GF-D8 (cell line): ENCODE data around the gene PLEKHA5.
"Not testable (repeated sequence)": the region's sequence is repeated elsewhere in the genome, so short reads cannot be mapped to it uniquely, and the experiment has no call there.

Source experiments
- DNase-seq: peaks from one replicate; lab custom pipeline; 2025; lab: John Stamatoyannopoulos, UW

PLEKHA5 gene

DNA sequence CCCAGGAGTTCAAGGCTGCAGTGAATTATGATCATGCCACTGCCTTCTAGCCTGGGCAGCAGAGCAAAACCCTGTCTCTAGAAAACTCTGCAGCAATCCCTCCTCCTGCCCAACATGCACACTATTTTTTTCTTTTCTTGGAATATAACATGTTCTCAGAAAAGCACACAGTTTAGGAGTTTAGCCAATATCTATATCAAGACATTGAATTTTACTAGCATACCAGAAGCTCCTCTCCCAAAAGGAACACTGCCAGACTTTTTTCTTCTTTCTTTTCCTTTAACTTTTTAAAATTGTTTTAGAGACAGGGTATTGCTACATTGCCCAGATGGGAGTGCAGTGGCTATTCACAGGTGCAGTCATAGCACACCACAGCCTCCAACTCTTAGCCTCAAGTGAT is 202.7 kb downstream of the PLEKHA5 start:
- no peak for DNase-seq

DNA sequence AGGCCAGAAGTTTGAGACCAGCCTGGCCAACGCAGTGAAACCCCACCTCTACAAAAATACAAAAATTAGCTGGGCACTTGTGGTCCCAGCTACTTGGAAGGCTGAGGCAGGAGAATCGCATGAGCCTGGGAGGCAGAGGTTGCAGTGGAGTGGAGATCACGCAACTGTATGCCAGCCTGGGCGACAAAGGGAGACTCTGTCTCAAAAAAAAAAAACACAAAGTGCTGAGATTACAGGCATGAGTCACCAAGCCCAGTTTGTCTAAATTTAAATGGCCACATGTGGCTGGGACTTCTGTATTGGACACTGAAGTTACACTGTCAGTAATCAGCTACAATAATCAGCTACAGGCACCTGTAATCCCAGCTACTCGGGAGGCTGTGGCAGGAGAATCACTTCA is 208.9 kb downstream of the PLEKHA5 start:
- DNase-seq: no peak

DNA sequence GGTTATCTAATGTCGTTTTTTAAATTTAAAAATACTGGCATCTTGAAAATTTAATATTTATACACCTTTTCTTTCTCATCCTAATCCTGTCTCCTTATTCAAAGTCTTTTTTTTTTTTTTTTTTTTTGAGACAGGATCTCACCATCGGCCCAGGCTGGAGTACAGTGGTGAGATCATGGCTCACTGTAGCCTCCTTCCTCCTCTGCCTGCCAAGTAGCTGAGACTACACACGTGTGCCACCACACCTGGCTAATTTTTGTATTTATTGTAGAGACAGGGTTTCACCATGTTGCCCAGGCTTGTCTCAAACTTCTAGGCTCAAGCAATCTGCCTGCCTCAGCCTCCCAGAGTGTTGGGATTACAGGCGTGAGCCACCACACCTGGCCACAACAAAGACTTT is 221.3 kb downstream of the PLEKHA5 start:
- DNase-seq: not testable (repeated sequence)

DNA sequence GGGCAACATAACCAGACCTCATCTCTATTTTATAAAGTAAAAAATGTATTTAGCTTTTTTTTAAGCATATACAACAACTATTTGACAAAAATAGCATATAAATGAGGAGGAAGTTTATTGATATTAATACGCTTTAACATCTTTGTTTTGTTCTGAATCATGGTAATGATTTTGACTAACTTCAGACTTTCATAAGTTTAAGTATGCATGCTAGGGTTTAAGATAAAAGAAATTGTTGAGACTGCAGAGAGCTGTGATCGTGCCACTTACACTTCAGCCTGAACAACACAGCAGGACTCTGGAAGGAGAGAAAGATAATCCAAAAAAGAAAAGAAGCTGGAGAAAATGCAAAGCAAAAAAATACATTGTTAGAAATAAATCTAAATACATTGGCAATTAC is 221.8 kb downstream of the PLEKHA5 start:
- no peak for DNase-seq

DNA sequence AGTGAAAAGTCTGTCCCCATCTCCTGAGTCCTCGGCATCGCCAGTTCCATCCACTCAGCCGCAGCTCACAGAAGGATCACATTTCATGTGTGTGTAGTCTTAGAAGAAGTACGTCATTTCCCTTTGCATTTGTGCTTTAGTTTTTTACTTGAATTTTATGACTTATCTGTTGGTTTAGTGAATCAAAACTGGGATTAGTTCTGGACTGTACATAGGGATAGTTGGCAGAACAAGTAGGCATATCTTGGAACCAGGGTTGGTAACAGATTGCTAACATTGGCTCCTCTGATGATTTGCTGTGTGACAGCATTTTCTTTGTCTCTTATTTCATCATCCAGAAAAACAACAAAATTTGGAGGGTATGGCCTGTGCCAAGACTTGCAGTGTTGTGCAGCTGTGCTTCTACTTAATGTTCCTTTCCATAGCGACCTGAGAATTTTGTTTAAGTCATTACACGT is 240.2 kb downstream of the PLEKHA5 start:
- no peak for DNase-seq

DNA sequence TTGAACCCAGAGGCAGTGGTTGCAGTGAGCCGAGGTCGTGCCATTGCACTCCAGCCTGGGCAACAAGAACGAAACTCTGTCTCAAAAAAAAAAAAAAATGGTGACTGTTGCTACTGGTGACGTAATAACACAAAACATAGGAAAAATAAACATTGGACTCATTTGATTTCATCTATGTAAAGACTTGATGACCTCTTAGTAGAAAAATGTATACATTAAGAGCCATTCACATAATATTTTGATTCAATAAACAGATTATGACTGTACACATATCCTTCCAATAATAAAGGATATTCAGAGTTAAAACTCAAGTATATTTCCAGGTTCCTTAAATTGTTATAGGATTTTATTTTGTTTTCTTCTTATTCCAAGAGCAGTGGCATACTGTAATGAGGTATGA is 244.1 kb downstream of the PLEKHA5 start:
- DNase-seq: no peak

DNA sequence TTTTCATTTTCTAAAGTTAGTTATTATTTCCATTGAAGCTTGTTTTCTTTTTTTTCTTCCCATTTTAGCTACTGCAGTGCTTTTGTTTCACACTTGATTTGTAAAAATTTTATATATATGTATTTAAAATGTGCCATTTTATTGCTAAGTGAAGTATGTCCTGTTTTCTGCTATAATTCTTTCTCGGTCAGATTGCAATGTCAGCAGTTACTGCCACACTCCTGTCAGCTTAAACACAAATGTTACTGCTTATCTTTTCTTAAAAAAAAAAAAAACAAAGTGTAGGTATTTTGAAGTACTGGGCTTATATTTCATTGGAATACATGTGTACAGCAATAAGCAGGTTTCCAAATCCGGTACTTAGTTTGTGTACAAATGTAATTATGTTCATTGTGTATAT is 246.4 kb downstream of the PLEKHA5 start:
- DNase-seq: no peak

DNA sequence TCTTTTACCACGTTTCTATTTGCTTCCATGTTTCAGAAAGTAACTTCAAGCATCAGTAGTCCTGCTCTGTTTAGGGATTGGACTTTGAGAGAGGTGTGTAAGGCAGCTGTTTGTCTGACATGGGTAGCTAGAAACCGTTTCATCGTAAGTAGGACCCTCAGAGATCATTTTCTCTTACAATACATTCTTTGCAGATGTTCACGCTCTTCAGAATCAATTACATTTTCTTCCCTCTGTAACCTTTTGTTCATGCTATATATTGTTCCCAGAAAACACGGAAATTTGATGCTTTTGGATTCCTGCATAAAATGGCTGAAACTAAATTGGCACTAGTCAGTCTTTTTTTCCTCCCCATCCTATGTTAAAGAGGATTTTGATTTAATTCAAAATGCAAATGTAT is 247.2 kb downstream of the PLEKHA5 start:
- no peak for DNase-seq

DNA sequence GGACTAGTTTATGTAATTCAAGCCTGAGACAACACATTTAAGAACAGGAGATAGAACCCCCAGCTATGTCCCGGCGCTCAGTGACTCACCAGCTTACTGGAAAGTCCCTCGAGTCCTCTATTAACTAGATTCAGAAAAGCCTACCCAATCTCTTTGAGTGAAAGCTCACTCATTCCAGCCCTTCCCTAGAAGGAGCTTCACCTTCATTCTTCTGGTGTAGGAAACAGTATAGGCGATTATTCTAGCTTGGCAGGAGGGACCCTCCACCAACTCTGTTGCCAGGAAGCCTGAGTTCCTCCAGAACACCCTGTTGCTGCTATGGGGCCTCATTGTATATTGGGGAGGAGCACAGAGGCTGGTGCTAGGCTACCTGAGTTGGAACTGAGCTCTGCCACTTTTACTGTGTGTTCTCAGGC is 252.6 kb downstream of the PLEKHA5 start:
- DNase-seq: no peak

DNA sequence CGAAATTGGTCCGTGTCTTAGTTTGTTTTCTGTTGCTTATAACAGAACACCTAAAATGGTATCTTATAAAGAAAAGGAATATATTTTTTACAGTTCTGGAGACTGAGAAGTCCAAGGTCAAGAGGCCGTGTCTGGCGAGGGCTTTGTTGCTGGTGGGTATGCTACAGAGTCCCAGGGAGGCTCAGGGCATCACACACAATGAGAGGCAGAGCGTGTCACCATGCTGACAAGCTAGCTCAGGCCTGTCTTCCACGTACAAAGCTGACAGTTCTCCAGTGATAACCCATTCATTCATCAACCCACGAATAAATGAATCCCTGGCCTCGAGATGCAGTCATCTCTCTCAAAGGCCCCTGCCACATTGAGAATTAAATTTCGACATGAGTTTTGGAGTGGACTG is 253.0 kb downstream of the PLEKHA5 start:
- no peak for DNase-seq

DNA sequence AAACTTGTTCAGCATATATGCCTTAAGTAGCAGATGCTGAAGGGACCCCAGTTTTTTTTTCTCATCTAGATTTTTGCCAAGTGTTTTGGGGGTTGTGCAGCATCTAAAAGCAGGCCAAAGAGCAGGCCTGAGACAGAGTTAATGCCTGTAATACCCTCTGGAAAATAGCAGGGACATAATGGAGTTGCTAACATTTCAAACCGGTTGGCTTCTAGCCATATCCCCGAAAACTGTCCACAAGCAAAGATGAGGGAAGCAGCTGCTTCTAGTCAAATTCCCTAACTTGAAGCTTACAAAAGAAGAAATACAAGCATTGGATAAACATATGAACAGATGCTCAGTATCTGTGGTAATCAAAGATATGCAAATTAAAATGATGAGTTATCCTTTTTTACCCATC is 257.6 kb downstream of the PLEKHA5 start:
- DNase-seq: no peak

DNA sequence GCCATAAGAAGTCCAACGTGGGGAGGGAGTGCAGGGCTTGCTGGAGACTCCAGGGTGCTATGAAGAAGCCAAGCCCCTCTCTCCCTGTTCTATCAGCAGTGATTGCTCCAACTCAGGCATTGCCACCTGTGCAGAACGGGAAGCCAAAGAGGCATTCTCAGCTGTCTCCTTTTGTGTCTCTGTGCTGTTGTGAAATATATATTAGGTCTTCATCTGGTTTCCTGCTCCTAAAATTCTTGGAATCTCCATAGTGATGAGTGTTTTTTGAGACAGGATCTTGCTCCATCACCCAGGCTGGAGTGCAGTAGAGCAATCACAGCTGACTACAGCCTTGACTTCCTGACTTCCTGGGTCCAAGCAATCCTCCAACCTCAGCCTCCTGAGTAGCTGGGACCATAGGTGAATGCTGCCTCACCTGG is 258.6 kb downstream of the PLEKHA5 start:
- DNase-seq: no peak

DNA sequence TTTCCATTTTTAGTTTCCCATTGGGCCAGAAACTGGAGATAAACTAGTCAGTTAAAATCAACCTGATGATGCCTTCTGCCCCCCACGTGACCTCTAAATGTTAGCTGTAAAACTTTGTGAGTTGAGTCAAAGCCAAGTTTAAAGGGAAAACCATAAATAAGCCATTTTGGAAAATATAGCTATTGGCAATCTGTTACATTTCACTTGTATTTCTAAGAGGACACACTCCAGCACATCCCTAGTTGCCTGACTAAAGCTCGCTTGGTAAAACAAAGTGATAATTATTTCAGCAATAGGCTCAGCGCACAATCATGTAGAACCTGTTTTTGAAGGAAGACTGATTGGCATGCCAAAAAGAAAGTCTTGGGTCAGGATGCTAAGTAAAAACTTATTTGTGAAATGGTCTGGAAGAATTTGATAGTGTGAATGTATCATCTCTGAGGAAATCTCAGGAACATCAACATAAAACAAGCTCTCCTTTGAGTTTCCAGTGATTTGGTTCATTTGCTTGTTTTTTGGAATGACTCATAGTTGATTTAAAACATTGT is 260.6 kb downstream of the PLEKHA5 start:
- DNase-seq: no peak

DNA sequence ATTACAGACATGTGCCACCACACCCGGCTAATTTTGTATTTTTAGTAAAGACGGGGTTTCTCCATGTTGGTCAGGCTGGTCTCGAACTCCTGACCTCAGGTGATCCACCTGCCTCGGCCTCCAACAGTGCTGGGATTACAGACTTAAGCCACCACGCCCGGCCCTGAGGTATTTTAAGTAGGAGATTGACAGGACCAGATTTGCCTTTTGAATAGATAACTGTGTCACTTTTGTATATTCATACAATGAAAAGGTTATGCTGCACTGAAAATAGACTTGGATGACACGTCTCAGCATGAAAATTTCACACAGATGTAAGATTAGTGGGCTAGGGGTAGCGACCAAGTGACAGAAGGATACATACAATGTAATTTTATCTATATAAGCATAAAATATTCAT is 263.1 kb downstream of the PLEKHA5 start:
- DNase-seq: not testable (repeated sequence)

DNA sequence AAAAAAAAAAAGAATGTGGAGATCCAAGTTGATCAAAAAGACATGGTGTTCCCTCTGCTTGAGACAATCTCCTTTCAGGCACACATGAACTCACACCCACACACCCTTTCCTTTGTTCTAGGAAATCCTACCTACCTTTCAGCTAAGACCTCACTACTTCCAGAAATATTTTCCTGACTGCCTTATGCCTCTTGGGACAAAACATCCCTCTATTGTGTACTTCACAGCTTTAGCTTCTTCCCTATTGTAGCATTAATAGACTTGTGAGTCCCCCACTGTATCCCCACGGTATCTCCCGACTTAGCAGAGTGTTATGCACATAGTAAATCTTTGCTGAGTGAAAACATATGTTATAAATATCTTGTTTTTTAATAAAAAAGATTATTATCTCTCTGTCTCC is 264.9 kb downstream of the PLEKHA5 start:
- DNase-seq: no peak

DNA sequence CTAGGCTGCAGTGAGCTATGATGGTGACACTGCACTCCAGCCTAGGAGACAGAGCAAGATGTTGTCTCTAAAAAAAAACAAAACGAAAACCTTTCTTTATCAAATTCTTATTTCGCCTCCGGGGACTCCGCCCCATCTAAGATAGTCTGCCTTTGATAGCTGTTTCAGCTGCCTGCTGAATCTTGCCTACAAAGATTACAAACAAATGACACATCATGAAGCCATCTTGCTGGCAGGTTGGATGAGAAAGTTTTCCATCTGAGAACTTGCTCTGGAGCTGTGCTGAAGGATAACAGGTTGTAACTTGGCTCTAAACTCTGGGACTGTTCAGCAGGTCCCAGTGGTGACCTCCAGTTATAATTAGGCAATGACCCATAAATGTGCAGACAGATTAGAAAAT is 268.0 kb downstream of the PLEKHA5 start:
- DNase-seq: no peak

DNA sequence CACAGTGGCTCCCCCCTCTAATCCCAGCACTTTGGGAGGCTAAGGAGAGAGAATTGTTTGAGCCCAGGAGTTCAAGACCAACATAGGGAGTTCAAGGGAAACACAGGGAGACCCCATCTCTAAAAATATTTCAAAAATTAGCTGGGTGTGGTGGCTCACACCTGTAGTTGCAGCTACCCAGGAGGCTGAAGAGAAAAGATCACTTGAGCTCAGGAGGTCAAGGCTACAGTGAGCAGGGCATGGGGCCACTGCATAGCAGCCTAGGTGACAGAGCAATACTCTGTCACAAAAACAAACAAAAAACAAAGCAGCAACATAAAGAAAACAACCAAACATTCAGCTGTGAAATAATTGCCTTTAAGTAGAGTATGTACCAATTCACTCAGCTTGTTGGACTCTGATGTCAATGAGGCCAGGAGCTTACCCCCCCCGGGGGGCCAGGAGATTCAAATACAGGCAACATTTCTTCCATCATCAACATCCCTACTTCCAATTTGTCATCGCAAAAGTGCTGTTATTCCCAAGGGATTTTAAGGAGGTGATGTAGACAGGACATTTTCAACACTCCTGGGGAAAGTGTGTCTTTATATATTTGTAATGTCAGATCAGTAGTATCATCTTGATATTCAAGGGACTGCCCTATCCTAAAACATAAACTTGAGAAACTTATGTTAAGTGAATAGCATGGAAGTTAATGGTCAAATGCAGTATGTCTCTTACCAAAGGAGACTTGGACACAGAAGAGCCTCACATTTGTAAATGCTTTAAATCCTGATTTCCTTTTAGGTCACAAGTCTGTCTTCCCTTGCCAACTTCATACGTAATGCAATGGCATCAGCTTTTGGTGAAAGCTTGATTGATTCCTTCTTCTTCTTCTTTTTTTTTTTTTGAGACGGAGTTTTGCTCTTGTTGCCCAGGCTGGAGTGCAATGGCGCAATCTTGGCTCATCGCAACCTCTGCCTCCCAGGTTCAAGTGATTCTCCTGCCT is 269.1 kb downstream of the PLEKHA5 start:
- DNase-seq: no peak

DNA sequence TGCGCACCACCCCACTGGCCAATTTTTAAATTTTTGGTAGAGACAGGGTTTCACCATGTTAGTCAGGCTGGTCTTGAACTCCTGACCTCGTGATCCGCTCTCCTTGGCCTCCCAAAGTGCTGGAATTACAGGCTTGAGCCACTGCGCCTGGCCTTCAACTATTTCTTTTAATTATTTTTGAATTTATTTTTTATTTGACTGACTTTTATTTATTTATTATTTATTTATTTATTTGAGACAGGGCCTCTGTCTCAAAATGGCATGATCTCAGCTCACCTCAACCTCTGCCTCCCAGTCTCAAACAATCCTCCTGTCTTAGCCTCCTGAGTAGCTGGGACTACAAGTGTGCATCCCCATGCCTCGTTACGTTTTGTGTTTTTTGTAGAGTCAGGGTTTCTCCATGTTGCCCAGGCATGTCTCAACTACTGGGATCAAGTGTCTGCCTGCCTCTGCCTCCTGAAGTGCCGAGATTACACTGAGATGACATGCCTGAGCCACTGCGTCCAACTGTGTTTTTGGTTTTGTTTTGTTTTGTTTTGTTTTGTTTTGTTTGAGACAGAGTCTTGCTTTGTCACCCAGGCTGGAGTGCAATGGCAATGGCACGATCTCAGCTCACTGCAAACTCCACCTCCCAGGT is 271.2 kb downstream of the PLEKHA5 start:
- DNase-seq: not testable (repeated sequence)

DNA sequence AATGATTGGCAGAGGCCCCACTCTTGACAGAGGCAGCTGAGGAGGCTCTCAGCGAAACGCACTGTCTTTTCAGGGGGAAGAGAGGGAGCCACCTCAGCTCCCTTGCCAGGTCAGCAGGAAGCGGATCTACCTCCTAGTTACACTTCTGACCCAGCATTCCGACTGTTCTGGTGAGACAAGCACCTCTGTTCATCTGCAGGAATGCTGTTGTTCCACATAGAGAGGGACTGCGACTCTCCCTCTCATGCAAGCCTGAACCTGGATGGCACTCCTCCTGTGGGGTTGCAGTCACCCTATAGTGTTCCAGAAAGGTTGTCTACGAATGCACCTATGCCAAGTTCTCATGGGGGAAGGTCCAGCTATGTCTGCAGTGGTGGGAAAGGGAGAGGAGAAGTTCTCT is 272.7 kb downstream of the PLEKHA5 start:
- no peak for DNase-seq

DNA sequence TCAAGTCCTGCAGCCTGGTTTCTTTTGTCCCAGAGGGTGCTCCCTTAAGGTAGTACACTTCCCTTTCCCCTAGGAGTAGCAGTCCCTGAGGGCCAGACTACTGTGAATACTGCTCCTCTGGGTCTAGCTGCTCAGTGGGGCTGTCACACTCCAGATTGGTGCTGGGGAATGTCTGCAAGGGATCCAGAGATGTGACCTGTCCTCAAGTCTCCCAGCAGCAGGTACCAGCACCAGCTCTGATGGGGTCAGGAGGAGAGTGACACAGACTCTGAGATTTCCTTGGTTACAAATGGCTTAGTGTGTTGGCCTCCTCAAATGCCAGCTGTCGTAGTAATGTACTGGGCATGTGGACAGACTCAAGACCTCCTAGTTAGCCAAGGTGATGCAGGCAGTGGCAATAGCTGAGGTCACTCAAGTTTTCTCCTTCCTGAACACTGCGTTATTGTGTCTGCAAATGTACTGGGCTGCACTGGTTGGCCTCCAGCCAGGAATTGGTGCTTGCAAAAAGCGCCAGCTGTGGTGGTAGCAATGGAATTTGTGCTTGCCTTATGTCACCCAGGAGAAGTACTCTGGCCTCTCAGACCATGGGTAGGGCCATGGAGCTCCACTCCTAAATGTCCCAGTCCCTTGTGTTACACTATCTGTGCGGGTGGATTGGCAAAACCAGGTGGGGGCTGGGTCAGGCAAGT is 273.4 kb downstream of the PLEKHA5 start:
- no peak for DNase-seq

DNA sequence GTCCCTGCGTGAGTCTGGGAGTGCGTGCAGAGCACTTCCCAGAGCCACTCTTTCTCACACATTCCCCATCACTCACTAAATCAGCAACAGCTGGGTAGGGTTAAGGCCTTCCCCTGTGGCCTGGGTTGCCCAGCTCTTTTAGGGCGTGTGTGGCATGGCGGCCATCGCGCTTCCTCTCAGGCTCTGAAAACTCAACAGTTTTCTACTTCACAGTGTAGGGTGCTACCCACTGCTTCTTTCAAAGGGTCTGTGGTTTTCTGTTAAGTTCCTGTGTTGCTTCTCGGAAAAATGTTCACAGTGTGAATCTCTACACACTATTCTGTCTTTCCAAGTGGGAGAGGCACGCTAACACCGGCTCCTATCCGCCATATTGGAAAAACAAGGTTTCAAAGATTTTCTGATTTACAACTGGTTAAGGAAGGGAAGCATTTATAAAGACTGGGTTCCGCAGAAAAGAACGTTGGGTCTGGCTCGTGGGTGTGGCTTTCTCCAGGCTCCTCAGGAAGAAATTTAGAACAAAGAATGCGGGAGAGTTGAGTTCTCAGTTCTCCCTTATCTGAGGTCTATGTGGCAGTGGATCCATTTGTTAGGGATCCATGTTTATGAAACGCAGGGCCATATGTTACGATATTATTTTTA is 274.8 kb downstream of the PLEKHA5 start:
- no peak for DNase-seq

DNA sequence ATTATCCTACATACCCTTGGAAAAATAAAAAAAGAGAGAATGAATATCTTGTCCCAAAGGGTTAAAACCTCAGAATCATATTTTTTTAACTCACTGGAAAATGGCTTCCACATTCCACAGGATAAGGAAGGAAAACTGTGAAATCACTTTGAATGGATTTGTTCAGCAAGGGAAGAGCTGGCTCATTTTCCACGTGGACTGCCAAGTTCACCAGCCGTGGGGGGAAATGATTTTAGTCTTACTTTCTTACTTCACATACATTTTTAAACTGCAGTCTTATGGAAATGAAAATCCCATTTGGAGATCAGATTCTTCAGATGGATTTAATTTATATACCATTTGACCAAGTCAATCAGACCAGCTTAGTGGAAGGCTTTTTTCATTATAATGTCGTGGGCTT is 279.8 kb downstream of the PLEKHA5 start:
- no peak for DNase-seq
